ENCODE data around the gene XRN2. TPM values are rescaled to one million over a fixed set of nuclear protein-coding genes. Genes with fewer than 3 reads are reported as not detected.

The XRN2 gene
- total RNA-seq, 1 experiment from 2014 or later, result 76.8 TPM

- Histone ChIP-seq H4K20me1 (ENCODE audit: low read length) (peaks cover 16% of the 10 kb centered on the region), H3K4me3 (ENCODE audit: low read length) (no peak overlapping the region), H3K27me3 (ENCODE audit: low read length) (no peaks in the 10 kb centered on the region), H3K27ac (ENCODE audit: low read length) (no peak overlapping the region), H3K36me3 (ENCODE audit: low read depth, low read length) (peaks cover 32% of the 10 kb centered on the region), H3K4me1 (ENCODE audit: insufficient read depth, low read length) (no peaks in the 10 kb centered on the region), H3K9ac (ENCODE audit: low read length) (no peak overlapping the region), H3K4me2 (ENCODE audit: low read length) (no peak overlapping the region), H3K9me3 (ENCODE audit: low read length) (no peaks in the 10 kb centered on the region), H3K9me2 (replicated peaks; ENCODE audit: low read length) (no peaks in the 10 kb centered on the region), H2AFZ (ENCODE audit: low read length) (no peak overlapping the region), H3F3A (ENCODE audit: low read length, unreplicated experiment) (no peaks in the 10 kb centered on the region), H3K79me2 (ENCODE audit: low read length) (peaks cover 26% of the 10 kb centered on the region)
- DNase-seq (no peak), ATAC-seq (no peak)
- POLR2A ChIA-PET (ENCODE audit: unreplicated experiment), result no interaction called here
- intact Hi-C loops (cut with micrococcal nuclease), result no loop called here
- CTCF ChIA-PET, result no interaction called here
- BruUV-seq (replicated peaks), result no TSS peak
- no peak for TF ChIP-seq CTCF (conservative IDR thresholded peaks at IDR 0.05; ENCODE audit: low read depth, low read length)
Observed at GRCh38 chr20:21376626-21377025, 73.5 kb downstream of the XRN2 start.

GRCh38 chr20:21377701-21378100, 74.6 kb downstream of the XRN2 start:
- no peak overlapping the region for H3K27ac ChIP-seq (ENCODE audit: low read length)
- no peaks in the 10 kb centered on the region for H3K9me3 ChIP-seq (ENCODE audit: low read length)
- H3K4me1 ChIP-seq (ENCODE audit: insufficient read depth, low read length), result no peaks in the 10 kb centered on the region
- H3K4me2 ChIP-seq (ENCODE audit: low read length), result no peak overlapping the region
- BruUV-seq (replicated peaks), result no TSS peak
- H3K9ac ChIP-seq (ENCODE audit: low read length), result no peak overlapping the region
- intact Hi-C loops (cut with micrococcal nuclease), result no loop called here
- no peaks in the 10 kb centered on the region for H3F3A ChIP-seq (ENCODE audit: low read length, unreplicated experiment)
- peaks cover 11% of the 10 kb centered on the region for H4K20me1 ChIP-seq (ENCODE audit: low read length)
- no peak for ATAC-seq
- peaks cover 25% of the 10 kb centered on the region for H3K79me2 ChIP-seq (ENCODE audit: low read length)
- TF ChIP-seq CTCF (conservative IDR thresholded peaks at IDR 0.05; ENCODE audit: low read depth, low read length) (no peak), EZH2 (IDR thresholded peaks at IDR 0.05; ENCODE audit: low read length, unreplicated experiment) (no peak), EZH2phosphoT487 (IDR thresholded peaks at IDR 0.05; ENCODE audit: borderline replicate concordance, low read length) (no peak)
- no peak overlapping the region for H2AFZ ChIP-seq (ENCODE audit: low read length)
- H3K4me3 ChIP-seq (ENCODE audit: low read length), result no peak overlapping the region
- CTCF ChIA-PET, result no interaction called here
- no peak for DNase-seq
- no peaks in the 10 kb centered on the region for H3K9me2 ChIP-seq (replicated peaks; ENCODE audit: low read length)
- POLR2A ChIA-PET (ENCODE audit: unreplicated experiment), result no interaction called here
- H3K27me3 ChIP-seq (ENCODE audit: low read length), result no peaks in the 10 kb centered on the region
- peaks cover 39% of the 10 kb centered on the region; the same call in 1 of the 2 replicates for H3K36me3 ChIP-seq (ENCODE audit: low read depth, low read length)

DNA sequence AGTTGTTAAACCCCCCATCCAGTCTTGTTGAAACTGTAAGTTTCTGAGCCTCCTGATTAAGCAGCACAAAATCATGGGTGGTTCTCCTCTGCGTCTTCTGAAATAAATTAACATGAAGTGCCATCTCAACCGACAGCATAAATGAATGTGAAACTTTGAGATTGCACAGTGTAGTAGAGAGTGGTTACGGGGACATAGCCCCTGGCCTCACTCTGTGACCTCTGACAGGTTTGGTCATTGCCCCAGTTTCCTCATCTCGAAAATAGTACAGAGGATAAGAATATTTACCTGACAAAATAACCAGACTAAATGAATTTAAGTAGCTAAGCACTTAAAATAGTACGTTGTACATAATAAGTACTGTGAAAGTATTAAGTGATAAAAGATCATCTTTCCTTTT, 75.1 kb downstream of the XRN2 start:
- BruUV-seq (replicated peaks), result no TSS peak
- Histone ChIP-seq H3K9me2 (replicated peaks; ENCODE audit: low read length) (no peaks in the 10 kb centered on the region), H3K36me3 (ENCODE audit: low read depth, low read length) (peaks cover 42% of the 10 kb centered on the region; the same call in 1 of the 2 replicates), H3K4me3 (ENCODE audit: low read length) (no peak overlapping the region), H3K4me1 (ENCODE audit: insufficient read depth, low read length) (no peaks in the 10 kb centered on the region), H3K27me3 (ENCODE audit: low read length) (no peaks in the 10 kb centered on the region), H3K9me3 (ENCODE audit: low read length) (no peaks in the 10 kb centered on the region), H3K27ac (ENCODE audit: low read length) (no peak overlapping the region), H3K79me2 (ENCODE audit: low read length) (peaks cover 23% of the 10 kb centered on the region), H3K9ac (ENCODE audit: low read length) (no peak overlapping the region), H3K4me2 (ENCODE audit: low read length) (no peak overlapping the region), H4K20me1 (ENCODE audit: low read length) (peaks cover 11% of the 10 kb centered on the region), H2AFZ (ENCODE audit: low read length) (no peak overlapping the region), H3F3A (ENCODE audit: low read length, unreplicated experiment) (no peaks in the 10 kb centered on the region)
- intact Hi-C loops (cut with micrococcal nuclease), result no loop called here
- POLR2A ChIA-PET (ENCODE audit: unreplicated experiment), result no interaction called here
- CTCF ChIA-PET, result interaction anchor here (0.6 kb wide), 1 partner anchor 140 kb away, joined by 3 read pairs; no protein-coding TSS in a partner anchor
- DNase-seq, result no peak
- TF ChIP-seq CTCF (conservative IDR thresholded peaks at IDR 0.05; ENCODE audit: low read depth, low read length) (no peak), EZH2 (IDR thresholded peaks at IDR 0.05; ENCODE audit: low read length, unreplicated experiment) (no peak), EZH2phosphoT487 (IDR thresholded peaks at IDR 0.05; ENCODE audit: borderline replicate concordance, low read length) (no peak)
- ATAC-seq, result no peak

Measured in PC-3 (cell line).